Smooth muscle cell (in vitro differentiated cells): ENCODE data around the gene ISG20L2. TPM values are rescaled to one million over a fixed set of nuclear protein-coding genes. Genes with fewer than 3 reads are reported as not detected.

Experiments used
- DNase-seq: peaks from one replicate; lab custom pipeline; 2025; ENCODE audit not compliant: unreplicated experiment; lab: John Stamatoyannopoulos, UW
- H2AFZ ChIP-seq: fragments of 200-600 bp; sonication (generic); 2 replicates; pipeline ENCODE4 v1.6.0; 2016; ENCODE audit warnings: antibody characterized with exemption, low read depth, mild to moderate bottlenecking
- H3F3A ChIP-seq: fragments of 200-600 bp; sonication (generic); 2 replicates; pipeline ENCODE4 v1.6.0; 2017; ENCODE audit warnings: antibody characterized with exemption, low read depth
- H3K27ac ChIP-seq: fragments of 200-600 bp; sonication (generic); 2 replicates; pipeline ENCODE4 v1.5.1; 2016; ENCODE audit warnings: low read depth, mild to moderate bottlenecking
- H3K27me3 ChIP-seq: fragments of 200-600 bp; sonication (generic); 2 replicates; pipeline ENCODE4 v1.6.1; 2016; ENCODE audit warnings: low read depth, mild to moderate bottlenecking
- H3K36me3 ChIP-seq: fragments of 200-600 bp; sonication (generic); 2 replicates; pipeline ENCODE4 v1.5.1; 2016; ENCODE audit warnings: low read depth
- H3K4me1 ChIP-seq: fragments of 200-600 bp; sonication (generic); 2 replicates; pipeline ENCODE4 v1.5.1; 2016; ENCODE audit warnings: low read depth
- H3K4me2 ChIP-seq: fragments of 200-600 bp; sonication (generic); 2 replicates; pipeline ENCODE4 v1.6.0; 2016; ENCODE audit warnings: mild to moderate bottlenecking
- H3K4me3 ChIP-seq: fragments of 200-600 bp; sonication (generic); 2 replicates; pipeline ENCODE4 v1.5.1; 2016; ENCODE audit warnings: mild to moderate bottlenecking
- H3K79me2 ChIP-seq: fragments of 200-600 bp; sonication (generic); 2 replicates; pipeline ENCODE4 v1.6.0; 2016; ENCODE audit warnings: low read depth, mild to moderate bottlenecking
- H3K9ac ChIP-seq: fragments of 200-600 bp; sonication (generic); 2 replicates; pipeline ENCODE4 v1.6.0; 2016; ENCODE audit warnings: low read depth
- H3K9me3 ChIP-seq: fragments of 200-600 bp; sonication (generic); replicated peaks from 2 replicates; pipeline ENCODE4 v1.5.1; 2016; ENCODE audit warnings: low read depth
- H4K20me1 ChIP-seq: fragments of 200-600 bp; sonication (generic); 2 replicates; pipeline ENCODE4 v1.6.0; 2016; ENCODE audit warnings: low read depth
- CTCF ChIP-seq: fragments of 200-600 bp; sonication (generic); IDR thresholded peaks from 2 replicates; pipeline ENCODE4 v1.5.1; 2017; ENCODE audit warnings: borderline replicate concordance, mild to moderate bottlenecking, antibody characterized with exemption; ENCODE audit not compliant: insufficient read depth, poor library complexity, severe bottlenecking
- WGBS: methylation state at CpG from one replicate; pipeline ENCODE4 v1.1.7; 2016; ENCODE audit warnings: low lambda C conversion rate; 5-methylcytosine and 5-hydroxymethylcytosine counted together
- polyA plus RNA-seq: library from polyadenylated mRNA; unstranded; fragments of >200 nt; fragmentation: Nextera tagmentation; extraction: Ambion mirVana; gene quantifications from 2 replicates; pipeline ENCODE4 v1.2.1, GENCODE V29; 2016
- total RNA-seq: library from RNA; depleted of rRNA; stranded (reverse); fragments of >200 nt; gene quantifications from 2 replicates; pipeline ENCODE4 v1.2.3, GENCODE V29; 2014

The ISG20L2 gene
- total and polyA plus RNA-seq, 2 experiments from 2014 or later: 13.8 to 17.4 TPM

DNA sequence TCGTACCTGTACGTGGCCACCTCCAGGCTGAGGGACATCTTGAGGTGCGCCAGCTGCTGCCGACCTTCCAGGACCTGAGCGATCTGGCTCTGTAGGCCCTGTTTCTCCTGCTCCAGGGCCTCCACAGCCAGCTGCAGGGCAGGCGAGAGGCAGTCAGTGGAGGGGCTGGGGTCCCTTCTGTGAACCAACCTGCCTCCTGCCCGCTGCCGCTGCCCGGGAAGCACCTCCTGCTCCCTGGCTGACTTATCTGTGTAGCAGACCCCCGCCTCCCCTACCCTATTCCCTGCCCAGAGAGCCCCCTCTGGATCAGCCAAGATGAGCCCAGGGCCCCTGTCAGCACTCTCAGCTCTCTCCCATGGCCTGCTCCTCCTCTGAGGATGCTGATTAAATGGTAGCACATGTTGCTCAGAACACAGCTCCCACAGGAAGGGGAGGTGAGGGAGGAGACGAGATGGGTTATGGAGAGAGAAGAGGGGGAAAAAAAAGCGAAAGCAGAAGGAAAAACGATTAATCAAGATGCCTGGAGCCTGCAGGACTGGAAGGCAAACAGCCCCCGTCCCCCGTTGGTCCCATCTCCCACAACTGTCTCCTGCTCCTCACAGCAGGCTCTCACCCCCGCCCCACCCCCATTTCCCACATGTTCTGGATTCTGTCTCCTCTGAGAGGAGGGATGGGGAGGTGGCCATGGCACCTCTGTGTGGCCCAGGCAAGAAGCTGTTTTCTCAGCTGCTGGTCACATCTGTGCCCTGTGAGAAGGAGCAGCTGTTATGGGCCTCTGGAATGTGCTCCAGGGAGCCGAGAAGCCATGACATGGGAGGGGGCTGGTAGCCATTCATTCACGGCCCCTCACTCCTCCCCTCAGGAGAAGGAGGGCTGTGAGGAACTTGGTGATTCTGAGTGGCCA is 53.1 kb downstream of the ISG20L2 start:
- peaks cover 41% of the 10 kb centered on the region for H3K4me1 ChIP-seq
- peaks cover 35% of the 10 kb centered on the region for H4K20me1 ChIP-seq
- H3K9ac ChIP-seq: no peak overlapping the region
- H3K36me3 ChIP-seq: no peaks in the 10 kb centered on the region
- H3K27ac ChIP-seq: no peak overlapping the region
- 48% methylated on average over 14 of the region's 18 CpGs for WGBS
- peak overlapping the region; percentile 51 for H3K4me3 ChIP-seq
- H3K9me3 ChIP-seq: no peaks in the 10 kb centered on the region
- H3K27me3 ChIP-seq: no peaks in the 10 kb centered on the region
- H3F3A ChIP-seq: peaks cover 14% of the 10 kb centered on the region
- H3K79me2 ChIP-seq: peaks cover 41% of the 10 kb centered on the region
- H3K4me2 ChIP-seq: peak overlapping the region; percentile 91
- no peak for DNase-seq
- TF ChIP-seq CTCF: no peak
- no peak overlapping the region for H2AFZ ChIP-seq

DNA sequence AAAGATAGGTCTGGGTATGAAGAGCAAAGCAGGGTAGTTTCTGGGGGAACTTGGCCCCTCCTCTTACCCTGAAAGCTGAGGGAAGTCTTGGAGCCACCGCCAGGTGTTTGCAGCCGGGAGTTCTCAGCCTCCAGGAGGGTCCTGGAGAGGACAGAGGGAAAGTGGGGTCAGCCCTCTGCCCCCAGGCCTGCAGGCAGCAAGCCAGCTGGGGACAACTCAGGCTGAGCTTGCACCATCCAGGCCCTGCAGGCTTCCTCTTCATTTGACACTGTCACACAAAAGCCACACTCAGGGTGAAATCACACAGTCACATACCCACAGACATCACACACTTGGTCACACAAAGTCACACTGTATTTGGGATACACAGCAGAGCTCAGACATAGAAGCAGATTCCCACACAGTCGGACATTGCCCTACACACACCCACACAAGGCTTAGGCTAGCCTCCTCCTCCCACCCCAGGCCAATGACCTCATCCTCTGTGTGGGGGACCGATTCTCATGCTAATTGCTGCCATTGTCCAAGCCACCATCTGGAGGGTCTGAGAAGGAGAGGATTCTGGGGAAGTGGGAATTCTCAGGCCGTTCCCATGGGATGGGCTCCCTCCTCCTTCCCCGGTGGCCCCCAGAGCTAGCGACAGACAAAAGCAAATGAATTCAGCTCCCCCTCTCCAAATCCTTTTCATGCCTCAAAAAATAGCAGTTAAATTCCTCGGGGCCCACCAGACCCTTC is 55.0 kb downstream of the ISG20L2 start:
- Histone ChIP-seq H3K9ac (peak overlapping the region; percentile 3), H3K9me3 (no peaks in the 10 kb centered on the region), H3K4me1 (peaks cover 51% of the 10 kb centered on the region), H3K4me3 (no peak overlapping the region), H3K79me2 (peaks cover 41% of the 10 kb centered on the region), H2AFZ (no peak overlapping the region), H3F3A (peaks cover 14% of the 10 kb centered on the region), H3K27me3 (no peaks in the 10 kb centered on the region), H3K36me3 (no peaks in the 10 kb centered on the region), H3K4me2 (peak overlapping the region; percentile 91), H3K27ac (peak overlapping the region; percentile 19), H4K20me1 (peaks cover 35% of the 10 kb centered on the region)
- DNase-seq: no peak
- WGBS: 42% methylated on average over 8 of the region's 8 CpGs
- no peak for TF ChIP-seq CTCF

Other genes with a start within 250 kb of the ISG20L2 start
- gene MEF2D, start 228.0 kb downstream of the ISG20L2 start, total RNA-seq: 23.2 and 24.3 TPM in 2 replicates
- 40.5 and 45.6 TPM in 2 replicates for gene MEF2D, start 228.0 kb downstream of the ISG20L2 start, polyA plus RNA-seq
- 2.6 and 11.9 TPM in 2 replicates for gene IQGAP3, start 156.2 kb downstream of the ISG20L2 start, total RNA-seq
- 2.9 and 3.6 TPM in 2 replicates for gene IQGAP3, start 156.2 kb downstream of the ISG20L2 start, polyA plus RNA-seq
- not detected in 2 replicates for gene TTC24, start 149.0 kb downstream of the ISG20L2 start, total RNA-seq
- not detected in 2 replicates for gene TTC24, start 149.0 kb downstream of the ISG20L2 start, polyA plus RNA-seq
- 50.5 and 53.7 TPM in 2 replicates for gene NAXE, start 137.0 kb downstream of the ISG20L2 start, total RNA-seq
- gene NAXE, start 137.0 kb downstream of the ISG20L2 start, polyA plus RNA-seq: 72.5 and 85.5 TPM in 2 replicates
- 7.5 and 11.9 TPM in 2 replicates for gene GPATCH4, start 127.3 kb downstream of the ISG20L2 start, total RNA-seq
- gene GPATCH4, start 127.3 kb downstream of the ISG20L2 start, polyA plus RNA-seq: 19.9 and 31.3 TPM in 2 replicates
- gene HAPLN2, start 109.4 kb downstream of the ISG20L2 start, total RNA-seq: not detected in 2 replicates
- 1.00 TPM in 1 of 2 replicates, not detected in the other for gene HAPLN2, start 109.4 kb downstream of the ISG20L2 start, polyA plus RNA-seq
- not detected in 2 replicates for gene BCAN, start 86.6 kb downstream of the ISG20L2 start, total RNA-seq
- 0.79 TPM in 1 of 2 replicates, not detected in the other for gene BCAN, start 86.6 kb downstream of the ISG20L2 start, polyA plus RNA-seq
- 27.1 and 28.5 TPM in 2 replicates for gene NES, start 51.4 kb downstream of the ISG20L2 start, total RNA-seq
- gene NES, start 51.4 kb downstream of the ISG20L2 start, polyA plus RNA-seq: 11.3 and 23.3 TPM in 2 replicates
- 69.4 and 86.6 TPM in 2 replicates for gene CRABP2, start 23.2 kb downstream of the ISG20L2 start, total RNA-seq
- 145 and 277 TPM in 2 replicates for gene CRABP2, start 23.2 kb downstream of the ISG20L2 start, polyA plus RNA-seq
- gene METTL25B, start 297 bp downstream of the ISG20L2 start, total RNA-seq: 5.4 and 11.0 TPM in 2 replicates
- gene METTL25B, start 297 bp downstream of the ISG20L2 start, polyA plus RNA-seq: 17.5 and 21.7 TPM in 2 replicates
- gene MRPL24, start 12.3 kb upstream of the ISG20L2 start, total RNA-seq: 16.5 and 29.3 TPM in 2 replicates
- 68.6 and 79.6 TPM in 2 replicates for gene MRPL24, start 12.3 kb upstream of the ISG20L2 start, polyA plus RNA-seq
- gene HDGF, start 22.9 kb upstream of the ISG20L2 start, total RNA-seq: 88.4 and 97.2 TPM in 2 replicates
- gene HDGF, start 22.9 kb upstream of the ISG20L2 start, polyA plus RNA-seq: 109 and 134 TPM in 2 replicates
- 31.0 and 37.7 TPM in 2 replicates for gene PRCC, start 38.8 kb upstream of the ISG20L2 start, total RNA-seq
- gene PRCC, start 38.8 kb upstream of the ISG20L2 start, polyA plus RNA-seq: 68.1 and 68.7 TPM in 2 replicates
- 10.2 and 14.4 TPM in 2 replicates for gene SH2D2A, start 88.1 kb upstream of the ISG20L2 start, total RNA-seq
- gene SH2D2A, start 88.1 kb upstream of the ISG20L2 start, polyA plus RNA-seq: 36.9 and 38.2 TPM in 2 replicates
- gene INSRR, start 130.4 kb upstream of the ISG20L2 start, total RNA-seq: 0.09 and 0.36 TPM in 2 replicates
- gene INSRR, start 130.4 kb upstream of the ISG20L2 start, polyA plus RNA-seq: 0.45 and 0.67 TPM in 2 replicates
- gene NTRK1, start 132.1 kb upstream of the ISG20L2 start, total RNA-seq: 0.85 and 1.2 TPM in 2 replicates
- gene NTRK1, start 132.1 kb upstream of the ISG20L2 start, polyA plus RNA-seq: 3.6 and 5.3 TPM in 2 replicates
- 2.3 and 2.7 TPM in 2 replicates for gene PEAR1, start 165.0 kb upstream of the ISG20L2 start, total RNA-seq
- gene PEAR1, start 165.0 kb upstream of the ISG20L2 start, polyA plus RNA-seq: 3.7 and 4.4 TPM in 2 replicates
- not detected in 2 replicates for gene LRRC71, start 191.9 kb upstream of the ISG20L2 start, total RNA-seq
- gene LRRC71, start 191.9 kb upstream of the ISG20L2 start, polyA plus RNA-seq: 0.33 TPM in 1 of 2 replicates, not detected in the other